Spleen (tissue), 7 donors: Measurements from ENCODE around the gene STAU1.

Source experiments
- POLR2A ChIP-seq, 3 donors: fragments of 450-650 bp; IDR thresholded peaks; one replicate each; pipeline ENCODE4 v1.5.1; 2017; ENCODE audit warnings: antibody characterized with exemption in 3 of 3, mild to moderate bottlenecking in 1 of 3
- TF ChIP-seq, protein P1 (sequence below), 11 experiments: fragments of 200-600 bp in 7 of 11; fragments of 450-650 bp in 4 of 11; sonication (generic) in 4 of 11; IDR thresholded peaks in 8 of 11; conservative IDR thresholded peaks in 3 of 11; 1 replicate in 7 of 11; 2 replicates in 4 of 11; pipeline versions ENCODE4 v1.4.0 to v1.8.0; 2016 to 2021; ENCODE audit warnings: antibody characterized with exemption in 11 of 11, inconsistent platforms in 4 of 11, mild to moderate bottlenecking in 1 of 11
- donor health status: DM: no; HTN: no; CAD: no; lungs with moderate emphysema.
- donor health status: DM: no; HTN: no; CAD: no.
- donor health status: DM: no; HTN: no; CAD: no.

DNA sequence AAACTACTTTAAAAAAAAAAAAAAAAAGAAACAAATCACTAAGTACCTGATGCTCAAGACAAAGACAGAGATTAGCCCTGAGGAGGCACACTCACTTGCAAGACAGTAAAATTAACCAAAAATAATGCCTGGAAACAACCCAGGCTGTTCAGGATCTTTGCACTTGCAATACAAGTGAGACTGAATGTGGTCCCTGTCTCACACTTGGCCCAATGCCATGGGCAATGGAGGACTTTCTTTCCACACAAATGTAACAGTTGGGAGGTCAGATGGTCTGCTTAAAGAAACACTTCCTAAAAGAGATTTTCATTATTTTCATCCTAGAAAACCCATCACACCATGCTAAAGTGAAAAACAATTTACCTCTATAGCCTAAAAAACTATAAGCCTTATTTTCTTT lies 16.2 kb downstream of the STAU1 start:
- TF ChIP-seq, protein P1, sequence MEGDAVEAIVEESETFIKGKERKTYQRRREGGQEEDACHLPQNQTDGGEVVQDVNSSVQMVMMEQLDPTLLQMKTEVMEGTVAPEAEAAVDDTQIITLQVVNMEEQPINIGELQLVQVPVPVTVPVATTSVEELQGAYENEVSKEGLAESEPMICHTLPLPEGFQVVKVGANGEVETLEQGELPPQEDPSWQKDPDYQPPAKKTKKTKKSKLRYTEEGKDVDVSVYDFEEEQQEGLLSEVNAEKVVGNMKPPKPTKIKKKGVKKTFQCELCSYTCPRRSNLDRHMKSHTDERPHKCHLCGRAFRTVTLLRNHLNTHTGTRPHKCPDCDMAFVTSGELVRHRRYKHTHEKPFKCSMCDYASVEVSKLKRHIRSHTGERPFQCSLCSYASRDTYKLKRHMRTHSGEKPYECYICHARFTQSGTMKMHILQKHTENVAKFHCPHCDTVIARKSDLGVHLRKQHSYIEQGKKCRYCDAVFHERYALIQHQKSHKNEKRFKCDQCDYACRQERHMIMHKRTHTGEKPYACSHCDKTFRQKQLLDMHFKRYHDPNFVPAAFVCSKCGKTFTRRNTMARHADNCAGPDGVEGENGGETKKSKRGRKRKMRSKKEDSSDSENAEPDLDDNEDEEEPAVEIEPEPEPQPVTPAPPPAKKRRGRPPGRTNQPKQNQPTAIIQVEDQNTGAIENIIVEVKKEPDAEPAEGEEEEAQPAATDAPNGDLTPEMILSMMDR (IDR thresholded peaks at IDR 0.05 in 8 of 11, conservative IDR thresholded peaks at IDR 0.05 in 3 of 11): no peak
- no peak for TF ChIP-seq POLR2A (IDR thresholded peaks at IDR 0.05)
